SK-N-MC (cell line): ENCODE data around the gene EPB41L1.

Experiments
- EZH2 ChIP-seq: fragments of 200-600 bp; sonication (generic); IDR thresholded peaks from one replicate; pipeline ENCODE4 v1.6.1; 2017; ENCODE audit warnings: antibody characterized with exemption
- FOXP2 ChIP-seq: optimal IDR thresholded peaks from 2 replicates; pipeline ENCODE3; 2011; ENCODE audit warnings: mild to moderate bottlenecking, moderate library complexity; ENCODE audit not compliant: insufficient read depth; ENCODE audit errors: extremely low read length, control extremely low read depth
- POLR2AphosphoS5 ChIP-seq: IDR thresholded peaks from 2 replicates; pipeline ENCODE4 v1.6.1; 2012; ENCODE audit warnings: mild to moderate bottlenecking, low read depth, low read length, borderline replicate concordance

- TF ChIP-seq POLR2AphosphoS5 (no peak), EZH2 (no peak), FOXP2 (no peak)
Observed at GRCh38 chr20:36281785-36282380, 127.3 kb downstream of the EPB41L1 start.
